PFSK-1 (cell line): ENCODE results near the gene TECTA.

Experiments
- POLR2AphosphoS5 ChIP-seq: IDR thresholded peaks from 2 replicates; pipeline ENCODE4 v1.6.1; 2012; ENCODE audit warnings: low read depth, mild to moderate bottlenecking, control low read depth, low read length, moderate library complexity
- TAF1 ChIP-seq: IDR thresholded peaks from 2 replicates; pipeline ENCODE4 v1.6.1; 2012; ENCODE audit warnings: low read length, control low read depth, borderline replicate concordance; ENCODE audit not compliant: insufficient read depth

- no peak for TF ChIP-seq TAF1
- no peak for TF ChIP-seq POLR2AphosphoS5
These were observed 32.9 kb upstream of the TECTA start for GRCh38 chr11:121067962-121068647.
